ENCODE data around the gene CCDC74B.
"Not testable (repeated sequence)": the region's sequence is repeated elsewhere in the genome, so short reads cannot be mapped to it uniquely, and the experiment has no call there.

- not testable (repeated sequence) for TF ChIP-seq CTCF, EZH2 (IDR thresholded peaks at IDR 0.05)
Observed at GRCh38 chr2:130142396-130143265, 2.3 kb downstream of the CCDC74B start.

All from neural progenitor cell (in vitro differentiated cells).